ENCODE data around the gene ZNHIT6. TPM values are rescaled to one million over a fixed set of nuclear protein-coding genes. Genes with fewer than 3 reads are reported as not detected.

The ZNHIT6 gene
- total RNA-seq, 1 experiment from 2014 or later, result 56.2 TPM

GRCh38 chr1:85603086-85603880 lies 105.0 kb downstream of the ZNHIT6 start:
- no peaks in the 10 kb centered on the region for H3K27me3 ChIP-seq (ENCODE audit: control insufficient read depth, insufficient read depth, low read length)
- no peak overlapping the region for H3K4me3 ChIP-seq (ENCODE audit: low read depth in 2 of 2, low read length in 2 of 2)
- no peak for DNase-seq (ENCODE audit: low read depth, low spot score)
- peaks cover 49% of the 10 kb centered on the region for H3K4me1 ChIP-seq (ENCODE audit: control insufficient read depth, insufficient read depth, low read length)
- H3K9me3 ChIP-seq (ENCODE audit: control insufficient read depth, insufficient read depth, low read depth, low read length), result peaks cover 8% of the 10 kb centered on the region; the same call in 1 of the 2 replicates
- CTCF ChIA-PET, result no interaction called here
- ATAC-seq, result no peak
- H3K27ac ChIP-seq (ENCODE audit: low read length), result peak overlapping the region; percentile 98
- no TSS peak for BruUV-seq (replicated peaks)
- intact Hi-C loops (cut with micrococcal nuclease; ENCODE audit: unreplicated experiment) (no loop called here), in situ Hi-C loops (cut with HindIII; ENCODE audit: low pct_unique_long_range_greater_than_20kb, low sequenced_read_pairs) (no loop called here)
- no peak for TF ChIP-seq POLR2AphosphoS5 (IDR thresholded peaks at IDR 0.05; ENCODE audit: low read depth, low read length)
- TF ChIP-seq, protein P1, sequence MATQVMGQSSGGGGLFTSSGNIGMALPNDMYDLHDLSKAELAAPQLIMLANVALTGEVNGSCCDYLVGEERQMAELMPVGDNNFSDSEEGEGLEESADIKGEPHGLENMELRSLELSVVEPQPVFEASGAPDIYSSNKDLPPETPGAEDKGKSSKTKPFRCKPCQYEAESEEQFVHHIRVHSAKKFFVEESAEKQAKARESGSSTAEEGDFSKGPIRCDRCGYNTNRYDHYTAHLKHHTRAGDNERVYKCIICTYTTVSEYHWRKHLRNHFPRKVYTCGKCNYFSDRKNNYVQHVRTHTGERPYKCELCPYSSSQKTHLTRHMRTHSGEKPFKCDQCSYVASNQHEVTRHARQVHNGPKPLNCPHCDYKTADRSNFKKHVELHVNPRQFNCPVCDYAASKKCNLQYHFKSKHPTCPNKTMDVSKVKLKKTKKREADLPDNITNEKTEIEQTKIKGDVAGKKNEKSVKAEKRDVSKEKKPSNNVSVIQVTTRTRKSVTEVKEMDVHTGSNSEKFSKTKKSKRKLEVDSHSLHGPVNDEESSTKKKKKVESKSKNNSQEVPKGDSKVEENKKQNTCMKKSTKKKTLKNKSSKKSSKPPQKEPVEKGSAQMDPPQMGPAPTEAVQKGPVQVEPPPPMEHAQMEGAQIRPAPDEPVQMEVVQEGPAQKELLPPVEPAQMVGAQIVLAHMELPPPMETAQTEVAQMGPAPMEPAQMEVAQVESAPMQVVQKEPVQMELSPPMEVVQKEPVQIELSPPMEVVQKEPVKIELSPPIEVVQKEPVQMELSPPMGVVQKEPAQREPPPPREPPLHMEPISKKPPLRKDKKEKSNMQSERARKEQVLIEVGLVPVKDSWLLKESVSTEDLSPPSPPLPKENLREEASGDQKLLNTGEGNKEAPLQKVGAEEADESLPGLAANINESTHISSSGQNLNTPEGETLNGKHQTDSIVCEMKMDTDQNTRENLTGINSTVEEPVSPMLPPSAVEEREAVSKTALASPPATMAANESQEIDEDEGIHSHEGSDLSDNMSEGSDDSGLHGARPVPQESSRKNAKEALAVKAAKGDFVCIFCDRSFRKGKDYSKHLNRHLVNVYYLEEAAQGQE (IDR thresholded peaks at IDR 0.05; ENCODE audit: insufficient read depth in 1 of 2, low read depth in 2 of 2, low read length in 1 of 2), result no peak
- no peak for TF ChIP-seq CTCF (IDR thresholded peaks at IDR 0.05)
- TF ChIP-seq TCF7L2 (IDR thresholded peaks at IDR 0.05; ENCODE audit: low read depth, low read length), result no peak
- no peak for TF ChIP-seq SIN3A (IDR thresholded peaks at IDR 0.05; ENCODE audit: borderline replicate concordance, insufficient read depth, low read depth, low read length)
- no peaks in the 10 kb centered on the region for H3K36me3 ChIP-seq (ENCODE audit: control insufficient read depth, insufficient read depth, low read length)
- POLR2A ChIA-PET, result interaction anchor here (1.5 kb wide), 1 partner anchor 20 kb away, joined by 5 read pairs; no protein-coding TSS in a partner anchor

DNA sequence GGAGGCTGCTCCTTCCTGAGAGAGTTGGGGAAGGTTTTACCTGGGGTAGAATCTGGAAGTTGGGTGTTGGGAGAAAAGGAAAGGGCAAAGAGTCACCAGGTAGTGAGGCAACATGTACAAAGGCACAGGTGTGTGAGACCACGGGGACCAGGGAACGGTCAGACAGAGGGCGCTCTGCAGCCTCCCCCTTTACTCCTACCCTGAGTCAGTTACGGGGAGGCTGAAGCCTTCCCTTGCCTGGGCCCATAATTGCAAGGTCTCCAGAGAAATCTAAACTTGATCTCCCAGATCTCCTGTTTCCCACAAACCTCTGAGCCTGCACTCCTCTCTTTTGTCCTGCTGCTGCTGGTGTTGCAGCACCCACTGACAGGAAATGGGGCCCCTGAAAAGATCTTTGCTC lies 105.7 kb downstream of the ZNHIT6 start:
- in situ Hi-C loops (cut with HindIII; ENCODE audit: low pct_unique_long_range_greater_than_20kb, low sequenced_read_pairs), result no loop called here
- no TSS peak for BruUV-seq (replicated peaks)
- Histone ChIP-seq H3K27ac (ENCODE audit: low read length) (peak overlapping the region; percentile 98), H3K4me3 (ENCODE audit: low read depth in 2 of 2, low read length in 2 of 2) (no peak overlapping the region), H3K9me3 (ENCODE audit: control insufficient read depth, insufficient read depth, low read depth, low read length) (peaks cover 8% of the 10 kb centered on the region; the same call in 1 of the 2 replicates), H3K27me3 (ENCODE audit: control insufficient read depth, insufficient read depth, low read length) (no peaks in the 10 kb centered on the region), H3K36me3 (ENCODE audit: control insufficient read depth, insufficient read depth, low read length) (no peaks in the 10 kb centered on the region), H3K4me1 (ENCODE audit: control insufficient read depth, insufficient read depth, low read length) (peaks cover 44% of the 10 kb centered on the region)
- ChIA-PET CTCF (no interaction called here), POLR2A (interaction anchor here (1.5 kb wide), 1 partner anchor 19 kb away, joined by 5 read pairs; no protein-coding TSS in a partner anchor)
- ATAC-seq (no peak), DNase-seq (ENCODE audit: low read depth, low spot score) (no peak)
- intact Hi-C loops (cut with micrococcal nuclease; ENCODE audit: unreplicated experiment), result no loop called here
- TF ChIP-seq CTCF (IDR thresholded peaks at IDR 0.05) (peak; percentile 51), POLR2AphosphoS5 (IDR thresholded peaks at IDR 0.05; ENCODE audit: low read depth, low read length) (no peak), SIN3A (IDR thresholded peaks at IDR 0.05; ENCODE audit: borderline replicate concordance, insufficient read depth, low read depth, low read length) (no peak), TCF7L2 (IDR thresholded peaks at IDR 0.05; ENCODE audit: low read depth, low read length) (no peak)
- TF ChIP-seq, protein P1 (IDR thresholded peaks at IDR 0.05; ENCODE audit: insufficient read depth in 1 of 2, low read depth in 2 of 2, low read length in 1 of 2), result no peak
